ENCODE measurements around the gene ZNF740.

DNA sequence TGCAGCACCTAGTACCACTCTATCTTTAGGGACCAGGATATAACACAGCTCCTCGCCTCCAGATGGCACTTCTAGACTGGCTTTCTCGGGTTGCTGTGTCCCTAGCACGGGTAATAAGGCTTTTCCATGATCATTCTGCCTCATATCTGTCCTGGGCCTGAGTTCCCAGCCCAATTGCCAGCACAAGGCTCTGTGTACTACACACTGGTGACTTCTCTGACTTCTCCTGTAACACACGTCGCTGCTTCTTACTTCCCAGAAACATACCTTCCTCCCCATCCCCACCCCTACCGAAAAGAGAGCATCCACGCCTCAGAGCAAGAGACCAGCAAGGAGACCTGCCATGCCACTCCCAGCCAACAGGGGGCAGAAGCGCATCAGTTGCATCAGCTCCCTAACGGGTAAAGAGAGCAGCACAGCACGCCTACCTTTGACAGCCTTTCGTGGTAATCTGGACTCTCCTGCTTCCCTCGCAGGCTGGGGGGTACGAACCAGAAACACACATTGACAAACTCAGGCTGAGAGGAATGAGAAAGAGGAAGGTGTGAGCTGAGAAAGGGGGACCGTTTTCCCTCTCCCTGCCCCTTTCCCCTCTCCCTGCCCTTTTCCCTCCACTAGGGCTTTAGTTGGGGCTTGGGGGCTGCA, 21.2 kb upstream of the ZNF740 start:
- TF ChIP-seq, protein P1, sequence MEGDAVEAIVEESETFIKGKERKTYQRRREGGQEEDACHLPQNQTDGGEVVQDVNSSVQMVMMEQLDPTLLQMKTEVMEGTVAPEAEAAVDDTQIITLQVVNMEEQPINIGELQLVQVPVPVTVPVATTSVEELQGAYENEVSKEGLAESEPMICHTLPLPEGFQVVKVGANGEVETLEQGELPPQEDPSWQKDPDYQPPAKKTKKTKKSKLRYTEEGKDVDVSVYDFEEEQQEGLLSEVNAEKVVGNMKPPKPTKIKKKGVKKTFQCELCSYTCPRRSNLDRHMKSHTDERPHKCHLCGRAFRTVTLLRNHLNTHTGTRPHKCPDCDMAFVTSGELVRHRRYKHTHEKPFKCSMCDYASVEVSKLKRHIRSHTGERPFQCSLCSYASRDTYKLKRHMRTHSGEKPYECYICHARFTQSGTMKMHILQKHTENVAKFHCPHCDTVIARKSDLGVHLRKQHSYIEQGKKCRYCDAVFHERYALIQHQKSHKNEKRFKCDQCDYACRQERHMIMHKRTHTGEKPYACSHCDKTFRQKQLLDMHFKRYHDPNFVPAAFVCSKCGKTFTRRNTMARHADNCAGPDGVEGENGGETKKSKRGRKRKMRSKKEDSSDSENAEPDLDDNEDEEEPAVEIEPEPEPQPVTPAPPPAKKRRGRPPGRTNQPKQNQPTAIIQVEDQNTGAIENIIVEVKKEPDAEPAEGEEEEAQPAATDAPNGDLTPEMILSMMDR (IDR thresholded peaks at IDR 0.05): peak; percentile 99
- TF ChIP-seq POLR2AphosphoS5 (IDR thresholded peaks at IDR 0.05; ENCODE audit: low read depth, low read length): no peak
- 0 out of 2 replicates have a peak, but pooled peaks have one; percentile 33 for TF ChIP-seq SIN3A (IDR thresholded peaks at IDR 0.05; ENCODE audit: borderline replicate concordance, insufficient read depth, low read depth, low read length)
- no peak for TF ChIP-seq REST (IDR thresholded peaks at IDR 0.05; ENCODE audit: insufficient read depth in 1 of 2, low read depth in 2 of 2, low read length in 1 of 2)
- no peak for TF ChIP-seq TCF7L2 (IDR thresholded peaks at IDR 0.05; ENCODE audit: low read depth, low read length)

Measured in Panc1 (cell line).